IPS-18a (cell line): ENCODE data around the gene SAMD7.

ENCODE experiments used
- H3K27ac ChIP-seq: one replicate; pipeline ENCODE4 v1.5.1; 2013; ENCODE audit warnings: low read length
- H3K27me3 ChIP-seq: one replicate; pipeline ENCODE4 v1.6.1; 2013; ENCODE audit warnings: mild to moderate bottlenecking, low read length; ENCODE audit not compliant: control insufficient read depth, insufficient read depth
- H3K36me3 ChIP-seq: one replicate; pipeline ENCODE4 v1.6.1; 2013; ENCODE audit warnings: low read depth, low read length; ENCODE audit not compliant: control insufficient read depth
- H3K4me1 ChIP-seq: one replicate; pipeline ENCODE4 v1.6.1; 2013; ENCODE audit warnings: low read depth, low read length; ENCODE audit not compliant: control insufficient read depth
- H3K4me3 ChIP-seq: one replicate; pipeline ENCODE4 v1.5.1; 2013; ENCODE audit warnings: low read length
- H3K9ac ChIP-seq: one replicate; pipeline ENCODE4 v1.6.1; 2013; ENCODE audit warnings: mild to moderate bottlenecking, low read length, moderate library complexity
- H3K9me3 ChIP-seq: one replicate; pipeline ENCODE4 v1.6.1; 2013; ENCODE audit warnings: low read depth, low read length; ENCODE audit not compliant: control insufficient read depth

Gene SAMD7

DNA sequence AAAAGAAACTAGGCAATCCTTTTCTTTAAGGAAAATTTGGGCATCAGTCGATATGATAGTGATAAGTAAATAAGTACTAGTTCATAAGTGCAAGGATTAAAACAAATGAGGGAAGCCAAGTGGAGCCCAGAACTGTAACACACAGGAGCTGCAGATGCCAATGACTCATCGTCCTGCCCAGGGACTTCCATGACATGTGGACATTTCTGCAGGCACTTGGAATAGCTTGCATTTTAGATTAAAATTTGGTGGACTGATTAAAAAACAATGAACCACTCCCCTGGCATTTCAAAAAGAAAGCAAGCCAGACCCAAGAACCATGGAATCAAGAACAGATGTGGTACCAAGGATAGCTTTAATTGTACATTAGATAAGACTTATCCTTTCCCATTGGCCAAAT is 2.9 kb downstream of the SAMD7 start:
- no peak overlapping the region for H3K27ac ChIP-seq
- no peak overlapping the region for H3K9ac ChIP-seq
- H3K4me1 ChIP-seq = no peaks in the 10 kb centered on the region
- no peaks in the 10 kb centered on the region for H3K27me3 ChIP-seq
- H3K36me3 ChIP-seq = no peaks in the 10 kb centered on the region
- no peaks in the 10 kb centered on the region for H3K9me3 ChIP-seq
- H3K4me3 ChIP-seq = no peak overlapping the region

GRCh38 chr3:169923189-169923588 is 11.8 kb downstream of the SAMD7 start:
- H3K4me1 ChIP-seq = no peaks in the 10 kb centered on the region
- no peaks in the 10 kb centered on the region for H3K36me3 ChIP-seq
- H3K9me3 ChIP-seq = no peaks in the 10 kb centered on the region

GRCh38 chr3:169923831-169924230 is 12.5 kb downstream of the SAMD7 start:
- no peaks in the 10 kb centered on the region for H3K4me1 ChIP-seq
- H3K9me3 ChIP-seq = no peaks in the 10 kb centered on the region
- H3K27ac ChIP-seq = no peak overlapping the region
- no peak overlapping the region for H3K9ac ChIP-seq
- H3K27me3 ChIP-seq = no peaks in the 10 kb centered on the region
- H3K36me3 ChIP-seq = no peaks in the 10 kb centered on the region
- no peak overlapping the region for H3K4me3 ChIP-seq

More at GRCh38 chr3:169923189-169923588, 11.8 kb downstream of the SAMD7 start:
- Histone ChIP-seq H3K9ac (no peak overlapping the region), H3K27me3 (no peaks in the 10 kb centered on the region), H3K4me3 (no peak overlapping the region), H3K27ac (no peak overlapping the region)

DNA sequence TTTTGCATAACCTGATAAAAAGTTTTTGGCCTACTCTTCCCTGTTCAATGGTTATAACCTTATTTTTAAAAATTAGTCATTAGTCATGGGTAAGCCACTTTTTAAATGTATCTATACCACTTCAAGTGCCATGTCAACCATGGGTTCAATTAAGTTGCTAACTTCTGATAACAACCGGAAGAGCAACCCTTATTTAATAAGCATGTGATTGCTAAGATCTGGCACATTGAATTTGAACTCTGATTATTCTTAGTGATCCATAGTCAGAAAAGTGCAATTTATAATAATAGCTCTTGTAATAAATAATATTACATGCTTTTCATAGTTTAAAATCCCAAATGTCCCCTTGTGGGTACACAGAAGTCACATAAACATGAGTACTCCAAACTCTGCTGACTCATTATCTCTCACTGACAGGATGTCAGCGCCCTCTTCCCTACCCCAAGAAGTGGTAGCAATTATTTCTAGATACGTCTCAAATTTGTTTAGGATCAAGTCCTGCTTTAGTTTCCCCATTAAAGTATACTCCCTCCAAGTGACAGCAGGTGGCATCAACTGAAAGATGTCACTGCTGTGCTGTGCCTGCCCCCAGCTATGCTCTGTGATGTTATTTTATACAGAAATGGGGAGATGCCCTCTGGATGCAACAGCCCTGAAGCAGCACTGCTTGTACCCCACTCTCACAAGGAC is 18.6 kb downstream of the SAMD7 start:
- H3K4me3 ChIP-seq = no peak overlapping the region
- no peaks in the 10 kb centered on the region for H3K9me3 ChIP-seq
- H3K27me3 ChIP-seq = no peaks in the 10 kb centered on the region
- H3K36me3 ChIP-seq = no peaks in the 10 kb centered on the region
- H3K9ac ChIP-seq = no peak overlapping the region
- H3K27ac ChIP-seq = no peak overlapping the region
- H3K4me1 ChIP-seq = no peaks in the 10 kb centered on the region

DNA sequence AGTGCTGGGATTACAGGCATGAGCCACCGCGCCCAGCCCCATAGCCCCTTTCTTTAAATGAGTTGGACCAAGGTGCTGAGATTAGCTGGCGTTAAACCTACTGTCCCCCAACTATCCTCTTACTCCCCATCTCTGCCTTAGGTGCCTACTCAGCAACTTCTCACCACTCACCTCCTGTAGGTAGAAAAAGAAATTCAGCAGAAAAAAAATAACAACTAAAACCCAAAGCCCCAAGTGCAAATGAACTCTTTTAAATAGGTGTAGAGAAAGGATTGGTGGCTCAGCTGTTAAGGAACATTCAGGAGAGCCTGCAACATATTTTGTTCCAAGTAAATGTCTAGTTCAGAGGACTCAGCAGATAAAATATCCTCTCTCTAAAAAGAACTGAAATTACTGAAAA is 19.5 kb downstream of the SAMD7 start:
- Histone ChIP-seq H3K36me3 (no peaks in the 10 kb centered on the region), H3K4me1 (no peaks in the 10 kb centered on the region), H3K4me3 (no peak overlapping the region), H3K9me3 (no peaks in the 10 kb centered on the region), H3K9ac (no peak overlapping the region), H3K27ac (no peak overlapping the region), H3K27me3 (no peaks in the 10 kb centered on the region)

- no peak overlapping the region for H3K4me3 ChIP-seq
- H3K9ac ChIP-seq = no peak overlapping the region
- no peak overlapping the region for H3K27ac ChIP-seq
- no peaks in the 10 kb centered on the region for H3K4me1 ChIP-seq
- H3K36me3 ChIP-seq = no peaks in the 10 kb centered on the region
- no peaks in the 10 kb centered on the region for H3K27me3 ChIP-seq
- no peaks in the 10 kb centered on the region for H3K9me3 ChIP-seq
These were observed 20.6 kb downstream of the SAMD7 start for GRCh38 chr3:169931747-169932520.

GRCh38 chr3:169939320-169939719 is 27.9 kb downstream of the SAMD7 start:
- Histone ChIP-seq H3K27ac (no peak overlapping the region), H3K36me3 (no peaks in the 10 kb centered on the region), H3K4me1 (no peaks in the 10 kb centered on the region), H3K9ac (no peak overlapping the region), H3K27me3 (no peaks in the 10 kb centered on the region), H3K9me3 (no peaks in the 10 kb centered on the region), H3K4me3 (no peak overlapping the region)

GRCh38 chr3:169939751-169940150 is 28.4 kb downstream of the SAMD7 start:
- Histone ChIP-seq H3K36me3 (no peaks in the 10 kb centered on the region), H3K9ac (no peak overlapping the region), H3K9me3 (no peaks in the 10 kb centered on the region), H3K27me3 (no peaks in the 10 kb centered on the region), H3K27ac (no peak overlapping the region), H3K4me1 (no peaks in the 10 kb centered on the region), H3K4me3 (no peak overlapping the region)

GRCh38 chr3:169940470-169941181 is 29.3 kb downstream of the SAMD7 start:
- Histone ChIP-seq H3K4me1 (no peaks in the 10 kb centered on the region), H3K27me3 (no peaks in the 10 kb centered on the region), H3K9me3 (no peaks in the 10 kb centered on the region), H3K27ac (no peak overlapping the region), H3K4me3 (no peak overlapping the region), H3K9ac (no peak overlapping the region), H3K36me3 (no peaks in the 10 kb centered on the region)

DNA sequence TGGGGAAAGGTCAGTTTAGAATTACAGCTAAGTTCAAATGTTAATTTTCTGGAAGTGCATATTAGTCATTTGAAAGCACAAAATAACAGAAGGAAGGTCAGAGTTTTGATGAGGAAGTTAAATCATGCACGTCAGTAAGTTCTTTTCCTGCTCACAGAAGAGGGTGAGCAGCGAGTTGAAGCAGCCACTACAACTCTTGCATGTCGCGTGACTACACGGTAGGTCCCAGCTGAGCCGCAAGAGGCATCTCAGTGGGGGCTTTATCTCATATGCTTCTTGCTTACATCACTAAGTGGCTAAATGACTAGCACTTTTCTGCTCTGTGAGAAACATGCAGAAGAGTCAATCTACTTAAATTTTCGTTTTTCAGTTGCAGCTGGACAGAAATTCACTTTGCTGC is 33.9 kb downstream of the SAMD7 start:
- Histone ChIP-seq H3K36me3 (no peaks in the 10 kb centered on the region), H3K27ac (no peak overlapping the region), H3K4me3 (no peak overlapping the region), H3K27me3 (no peaks in the 10 kb centered on the region), H3K9me3 (no peaks in the 10 kb centered on the region), H3K9ac (no peak overlapping the region), H3K4me1 (no peaks in the 10 kb centered on the region)

- Histone ChIP-seq H3K4me1 (no peaks in the 10 kb centered on the region), H3K9ac (no peak overlapping the region), H3K9me3 (no peaks in the 10 kb centered on the region), H3K36me3 (no peaks in the 10 kb centered on the region), H3K4me3 (no peak overlapping the region), H3K27ac (no peak overlapping the region), H3K27me3 (no peaks in the 10 kb centered on the region)
These were observed 35.0 kb downstream of the SAMD7 start for GRCh38 chr3:169946336-169946735.
